Stomach (tissue), 9 donors: ENCODE measurements around the gene MRPS18A. TPM values are rescaled to one million over a fixed set of nuclear protein-coding genes. Genes with fewer than 3 reads are reported as not detected.
A peak's percentile ranks its signal among the peaks of the same experiment; 100 is the strongest.

Experiments
- DNase-seq, 2 donors: peaks; one replicate each; pipeline versions ENCODE4 v3.0.0 to v3.0.0-alpha.2; 2013 to 2019
- H3K27ac ChIP-seq, 5 donors: fragments of 200-600 bp in 4 of 5; sonication (generic) in 4 of 5; one replicate each; pipeline ENCODE4 v1.5.1; 2013 to 2019; ENCODE audit warnings: mild to moderate bottlenecking in 1 of 5, moderate library complexity in 1 of 5
- H3K27me3 ChIP-seq, 3 donors: fragments of 200-600 bp; sonication (generic); one replicate each; pipeline ENCODE4 v1.5.1; 2017 to 2019; ENCODE audit warnings: mixed run types in 1 of 3
- H3K36me3 ChIP-seq, 4 donors: fragments of 200-600 bp; sonication (generic); 1 replicate in 3 of 4; 2 replicates in 1 of 4; pipeline ENCODE4 v1.5.1; 2016 to 2019
- H3K4me1 ChIP-seq, 4 donors: fragments of 200-600 bp; sonication (generic); one replicate each; pipeline ENCODE4 v1.5.1; 2016 to 2019
- H3K4me3 ChIP-seq, 4 donors: fragments of 200-600 bp; sonication (generic) in 3 of 4; one replicate each; pipeline ENCODE4 v1.5.1; 2016 to 2019; ENCODE audit warnings: mild to moderate bottlenecking in 1 of 4
- H3K9me3 ChIP-seq, 4 donors: fragments of 200-600 bp; sonication (generic); one replicate each; pipeline ENCODE4 v1.5.1; 2016 to 2019
- CTCF ChIP-seq, 7 experiments: fragments of 450-650 bp in 4 of 7; fragments of 200-600 bp in 3 of 7; sonication (generic) in 3 of 7; IDR thresholded peaks; one replicate each; pipeline ENCODE4 v1.5.1; 2016 to 2019; ENCODE audit warnings: antibody characterized with exemption in 7 of 7, control low read depth in 2 of 7, mild to moderate bottlenecking in 1 of 7
- EP300 ChIP-seq: sonication (generic); formaldehyde crosslinking; IDR thresholded peaks from one replicate; pipeline ENCODE4 v1.6.1; 2017; ENCODE audit warnings: antibody characterized with exemption
- POLR2A ChIP-seq, 4 donors: fragments of 450-650 bp; IDR thresholded peaks; one replicate each; pipeline ENCODE4 v1.6.1; 2016; ENCODE audit warnings: antibody characterized with exemption in 4 of 4, control low read depth in 2 of 4, mild to moderate bottlenecking in 1 of 4, moderate library complexity in 1 of 4
- POLR2AphosphoS5 ChIP-seq, 3 donors: sonication (generic); formaldehyde crosslinking; IDR thresholded peaks; one replicate each; pipeline ENCODE4 v1.6.1; 2016; ENCODE audit warnings: antibody characterized with exemption in 3 of 3
- WGBS, 5 donors: extraction: QIAGEN DNeasy Blood & Tissue Kit in 3 of 5; methylation state at CpG; one replicate each; pipeline versions ENCODE4 v1.1.5 to v1.1.7; 2013 to 2018; 5-methylcytosine and 5-hydroxymethylcytosine counted together
- intact Hi-C: fragments of 100-400 bp; cut with DNase I; formaldehyde crosslinking; loops from one replicate; pipeline ENCODE4 v1.15.1; 2023; ENCODE audit warnings: low total_unique reads
- polyA plus RNA-seq, 3 donors: library from polyadenylated mRNA; stranded (reverse); fragments of 200-250 nt; gene quantifications; one replicate each; pipeline ENCODE4 v1.2.3, GENCODE V29; 2013
- total RNA-seq, 5 donors: library from RNA; depleted of rRNA; stranded (reverse); fragments of >200 nt; gene quantifications; one replicate each; pipeline versions ENCODE4 v1.1.0 to v1.2.3, GENCODE V29; 2014 to 2016
- donor health status: healthy with polysubstance abuse.
- donor health status: Bipolar disorder and iron deficiency.
- donor health status: healthy.

MRPS18A gene
- total and polyA plus RNA-seq, 8 donors, result 1.7 to 111 (median 36.9) TPM

GRCh38 chr6:43699564-43700186 lies 12.1 kb upstream of the MRPS18A start:
- 11 to 32% (median 22%) methylated on average over 7 of the region's 7 CpGs for WGBS, 5 donors
- DNase-seq, result peak; percentile 74 to 83
- TF ChIP-seq CTCF (IDR thresholded peaks at IDR 0.05), result no peak
- peak in 2 of 3 donors; percentile 75 to 92 for TF ChIP-seq POLR2AphosphoS5 (IDR thresholded peaks at IDR 0.05)
- Histone ChIP-seq H3K4me1 (peaks cover 64 to 88% (median 78%) of the 10 kb centered on the region in 4 donors), H3K36me3 (no peaks in the 10 kb centered on the region), H3K4me3 (peak overlapping the region in 1 of 4 donors; percentile 18), H3K9me3 (no peaks in the 10 kb centered on the region), H3K27me3 (no peaks in the 10 kb centered on the region), H3K27ac (peak overlapping the region; percentile 56 to 94 (median 86))
- intact Hi-C loops, result no loop called here

DNA sequence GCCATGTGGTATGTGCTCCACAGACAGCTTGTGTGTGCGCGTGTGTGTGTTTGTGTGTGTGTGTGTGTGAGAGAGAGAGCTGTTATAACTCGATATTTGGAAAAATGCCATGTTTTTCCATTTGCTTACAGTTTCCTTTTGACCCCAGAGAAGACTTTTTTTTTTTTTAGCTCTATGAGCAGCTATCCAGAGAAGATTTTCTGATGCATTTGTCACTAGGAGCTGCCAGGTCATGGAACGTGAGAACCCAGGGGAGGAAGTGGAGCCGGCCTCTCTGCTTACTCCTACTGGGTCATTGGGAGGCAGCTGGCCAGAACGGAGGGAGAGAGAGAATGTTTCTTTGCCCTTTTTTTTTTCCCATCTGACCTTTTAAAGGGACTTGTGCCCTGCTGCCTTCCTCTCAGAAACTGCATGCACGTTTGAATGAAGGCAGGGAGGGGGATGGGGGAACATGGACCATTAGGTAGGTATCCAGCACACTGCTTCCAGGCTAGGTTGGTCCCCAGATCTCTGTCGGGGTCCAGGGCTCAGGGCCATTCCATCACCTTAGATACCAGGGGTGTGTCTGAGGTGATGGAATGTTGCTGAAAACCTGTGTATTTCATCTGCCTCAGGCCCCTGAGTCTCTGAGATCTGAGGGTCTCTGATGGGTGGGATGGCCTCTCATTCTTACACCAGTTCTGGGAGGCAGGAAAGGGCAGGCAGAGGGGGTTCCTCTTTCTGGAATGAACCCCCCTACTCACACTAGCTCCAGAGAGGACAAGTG lies 11.2 kb upstream of the MRPS18A start:
- TF ChIP-seq POLR2AphosphoS5 (IDR thresholded peaks at IDR 0.05) (peak in 1 of 3 donors; percentile 24), POLR2A (IDR thresholded peaks at IDR 0.05) (no peak)
- WGBS, 5 donors, result 15 to 18% (median 18%) methylated on average over 8 of the region's 8 CpGs
- Histone ChIP-seq H3K27me3 (no peaks in the 10 kb centered on the region), H3K4me1 (peaks cover 55 to 82% (median 72%) of the 10 kb centered on the region in 4 donors), H3K4me3 (no peak overlapping the region), H3K27ac (peak overlapping the region; percentile 56 to 94 (median 86)), H3K36me3 (no peaks in the 10 kb centered on the region), H3K9me3 (no peaks in the 10 kb centered on the region)
- intact Hi-C loops, result no loop called here
- DNase-seq, result peak; percentile 76 to 85

- Histone ChIP-seq H3K27me3 (no peaks in the 10 kb centered on the region), H3K36me3 (no peaks in the 10 kb centered on the region), H3K27ac (peak overlapping the region in 4 of 5 donors; percentile 13 to 88 (median 82)), H3K9me3 (no peaks in the 10 kb centered on the region), H3K4me1 (peaks cover 42 to 68% (median 59%) of the 10 kb centered on the region in 4 donors), H3K4me3 (no peak overlapping the region)
- intact Hi-C loops, result no loop called here
- TF ChIP-seq CTCF (IDR thresholded peaks at IDR 0.05), result no peak
- 87 to 97% (median 93%) methylated on average over 3 of the region's 3 CpGs for WGBS, 5 donors
- no peak for DNase-seq
Measured at GRCh38 chr6:43697421-43697820, 9.8 kb upstream of the MRPS18A start.

- Histone ChIP-seq H3K4me1 (peaks cover 33 to 54% (median 46%) of the 10 kb centered on the region in 4 donors), H3K27ac (peak overlapping the region; percentile 74 to 88 (median 86)), H3K36me3 (no peaks in the 10 kb centered on the region), H3K4me3 (no peak overlapping the region), H3K9me3 (no peaks in the 10 kb centered on the region), H3K27me3 (no peaks in the 10 kb centered on the region)
- intact Hi-C loops, result no loop called here
- no peak for TF ChIP-seq POLR2AphosphoS5 (IDR thresholded peaks at IDR 0.05)
- TF ChIP-seq EP300, result no peak
- no peak for TF ChIP-seq POLR2A (IDR thresholded peaks at IDR 0.05)
- no peak for TF ChIP-seq CTCF (IDR thresholded peaks at IDR 0.05)
- DNase-seq, result no peak
- 25 to 41% (median 35%) methylated on average over 4 of the region's 4 CpGs for WGBS, 5 donors
Measured at GRCh38 chr6:43695967-43696291, 8.3 kb upstream of the MRPS18A start.
